Neural cell (in vitro differentiated cells): ENCODE results near the gene C11orf54. TPM values are rescaled to one million over a fixed set of nuclear protein-coding genes. Genes with fewer than 3 reads are reported as not detected.

ENCODE experiments used
- H2AFZ ChIP-seq: fragments of 200-600, 300-800 bp; sonication (generic), shearing (Covaris generic); 2 replicates; pipeline ENCODE4 v1.6.0; 2014; ENCODE audit warnings: low read depth, mild to moderate bottlenecking, antibody characterized with exemption, low read length, moderate library complexity
- H3F3A ChIP-seq: fragments of 200-600 bp; shearing (Covaris generic); 2 replicates; pipeline ENCODE4 v1.6.1; 2016; ENCODE audit warnings: mild to moderate bottlenecking, moderate library complexity, mixed read lengths, antibody characterized with exemption, low read length; ENCODE audit not compliant: insufficient read depth, poor library complexity, severe bottlenecking
- H3K27ac ChIP-seq: fragments of 200-600, 300-800 bp; sonication (generic), shearing (Covaris generic); 2 replicates; pipeline ENCODE4 v1.5.1; 2014; ENCODE audit warnings: mild to moderate bottlenecking, low read length, moderate library complexity
- H3K27me3 ChIP-seq: fragments of 300-800, 200-600 bp; sonication (generic), shearing (Covaris generic); 2 replicates; pipeline ENCODE4 v1.6.0; 2014; ENCODE audit warnings: mild to moderate bottlenecking, low read depth, low read length, moderate library complexity; ENCODE audit not compliant: insufficient read depth
- H3K36me3 ChIP-seq: fragments of 300-800, 200-600 bp; sonication (generic), shearing (Covaris generic); 2 replicates; pipeline ENCODE4 v1.5.1; 2014; ENCODE audit warnings: mild to moderate bottlenecking, antibody characterized with exemption, low read length, moderate library complexity; ENCODE audit not compliant: insufficient read depth
- H3K4me2 ChIP-seq: fragments of 300-800, 200-600 bp; sonication (generic), shearing (Covaris generic); 2 replicates; pipeline ENCODE4 v1.6.0; 2014; ENCODE audit warnings: mild to moderate bottlenecking, low read length
- H3K4me3 ChIP-seq: fragments of 300-800, 200-600 bp; sonication (generic), shearing (Covaris generic); 2 replicates; pipeline ENCODE4 v1.5.1; 2014; ENCODE audit warnings: mild to moderate bottlenecking, low read length, moderate library complexity
- H3K79me2 ChIP-seq: fragments of 200-600 bp; shearing (Covaris generic); replicated peaks from 2 replicates; pipeline ENCODE4 v1.6.0; 2014; ENCODE audit warnings: mild to moderate bottlenecking, low read length, moderate library complexity; ENCODE audit not compliant: insufficient read depth
- H3K9ac ChIP-seq: fragments of 300-800, 200-600 bp; sonication (generic), shearing (Covaris generic); 2 replicates; pipeline ENCODE4 v1.6.1; 2016; ENCODE audit warnings: mild to moderate bottlenecking, low read length, mixed read lengths
- H3K9me2 ChIP-seq: fragments of 200-600 bp; shearing (Covaris generic); 2 replicates; pipeline ENCODE4 v1.6.1; 2016; ENCODE audit warnings: mild to moderate bottlenecking, low read length, mixed read lengths; ENCODE audit not compliant: insufficient read depth
- H3K9me3 ChIP-seq: fragments of 200-600, 300-800 bp; sonication (generic), shearing (Covaris generic); 2 replicates; pipeline ENCODE4 v1.6.1; 2016; ENCODE audit warnings: mild to moderate bottlenecking, mixed run types, low read length, moderate library complexity, mixed read lengths
- H4K20me1 ChIP-seq: fragments of 200-600 bp; shearing (Covaris generic); 2 replicates; pipeline ENCODE4 v1.6.1; 2016; ENCODE audit warnings: mild to moderate bottlenecking, mixed run types; ENCODE audit not compliant: insufficient read depth
- CTCF ChIP-seq: fragments of 450-650 bp; IDR thresholded peaks from 2 replicates; pipeline ENCODE4 v1.5.1; 2014; ENCODE audit warnings: antibody characterized with exemption, mild to moderate bottlenecking, moderate library complexity; ENCODE audit not compliant: poor library complexity, severe bottlenecking
- EP300 ChIP-seq: fragments of 450-650 bp; conservative IDR thresholded peaks from 2 replicates; pipeline ENCODE4 v1.6.1; 2014; ENCODE audit warnings: antibody characterized with exemption, mild to moderate bottlenecking, moderate library complexity; ENCODE audit not compliant: poor library complexity, severe bottlenecking
- EZH2 ChIP-seq: fragments of 200-600, 300-800 bp; shearing (Covaris generic), sonication (generic); IDR thresholded peaks from 2 replicates; pipeline ENCODE4 v1.6.1; 2014; ENCODE audit warnings: antibody characterized with exemption, low read length, borderline replicate concordance, mild to moderate bottlenecking; ENCODE audit not compliant: insufficient read depth, poor library complexity, severe bottlenecking
- MXI1 ChIP-seq: fragments of 450-650 bp; conservative IDR thresholded peaks from 2 replicates; pipeline ENCODE4 v1.6.1; 2014; ENCODE audit warnings: antibody characterized with exemption, mild to moderate bottlenecking; ENCODE audit not compliant: poor library complexity, severe bottlenecking
- POLR2AphosphoS5 ChIP-seq: IDR thresholded peaks from 2 replicates; pipeline ENCODE4 v1.6.1; 2012
- RAD21 ChIP-seq: fragments of 450-650 bp; conservative IDR thresholded peaks from 2 replicates; pipeline ENCODE4 v1.6.1; 2014; ENCODE audit warnings: antibody characterized with exemption, mild to moderate bottlenecking, moderate library complexity
- SMC3 ChIP-seq: fragments of 450-650 bp; conservative IDR thresholded peaks from 2 replicates; pipeline ENCODE4 v1.6.1; 2014; ENCODE audit warnings: antibody characterized with exemption, mild to moderate bottlenecking, moderate library complexity; ENCODE audit not compliant: poor library complexity
- TAF1 ChIP-seq: IDR thresholded peaks from 2 replicates; pipeline ENCODE4 v1.6.1; 2012; ENCODE audit warnings: low read depth
- polyA plus RNA-seq: library from polyadenylated mRNA; depleted of rRNA; stranded (reverse); fragments of >200 nt; gene quantifications from 2 replicates; pipeline ENCODE4 v1.2.3, GENCODE V29; 2014
- TF ChIP-seq, protein P1 (sequence below): IDR thresholded peaks from 2 replicates; pipeline ENCODE4 v1.6.1; 2012; ENCODE audit warnings: borderline replicate concordance

C11orf54 gene
- polyA plus RNA-seq, 1 donor from 2014 or later: 35.0 TPM

DNA sequence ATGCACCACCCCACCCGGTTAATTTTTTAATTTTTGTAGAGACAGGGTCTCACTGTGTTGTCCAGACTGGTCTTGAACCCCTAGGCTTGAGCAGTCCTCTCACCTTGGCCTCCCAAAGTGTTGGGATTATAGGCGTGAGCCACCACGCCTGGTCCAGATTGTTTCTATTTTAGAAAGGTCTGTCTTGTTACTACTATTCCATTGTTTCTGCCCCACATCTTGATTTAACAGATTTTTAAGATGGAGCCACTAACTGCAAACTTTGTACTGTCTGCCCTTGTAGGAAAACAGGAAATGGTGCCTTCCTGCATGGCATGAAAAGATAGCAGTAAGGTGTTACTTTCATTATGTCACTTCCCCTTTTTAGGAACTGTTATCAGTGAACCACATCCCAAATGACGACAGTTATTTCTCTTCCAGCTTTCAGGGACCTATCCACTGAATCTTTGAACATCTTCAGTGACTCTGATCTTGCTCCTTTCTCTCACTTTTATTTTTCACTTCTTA, 23.4 kb upstream of the C11orf54 start:
- Histone ChIP-seq H3K9me3 (no peaks in the 10 kb centered on the region), H3K27me3 (no peaks in the 10 kb centered on the region), H3K79me2 (no peaks in the 10 kb centered on the region), H3F3A (no peaks in the 10 kb centered on the region), H3K9me2 (no peaks in the 10 kb centered on the region), H3K9ac (no peak overlapping the region), H2AFZ (no peak overlapping the region), H3K36me3 (no peaks in the 10 kb centered on the region), H3K4me2 (no peak overlapping the region), H4K20me1 (no peaks in the 10 kb centered on the region), H3K27ac (no peak overlapping the region), H3K4me3 (no peak overlapping the region)
- TF ChIP-seq, protein P1, sequence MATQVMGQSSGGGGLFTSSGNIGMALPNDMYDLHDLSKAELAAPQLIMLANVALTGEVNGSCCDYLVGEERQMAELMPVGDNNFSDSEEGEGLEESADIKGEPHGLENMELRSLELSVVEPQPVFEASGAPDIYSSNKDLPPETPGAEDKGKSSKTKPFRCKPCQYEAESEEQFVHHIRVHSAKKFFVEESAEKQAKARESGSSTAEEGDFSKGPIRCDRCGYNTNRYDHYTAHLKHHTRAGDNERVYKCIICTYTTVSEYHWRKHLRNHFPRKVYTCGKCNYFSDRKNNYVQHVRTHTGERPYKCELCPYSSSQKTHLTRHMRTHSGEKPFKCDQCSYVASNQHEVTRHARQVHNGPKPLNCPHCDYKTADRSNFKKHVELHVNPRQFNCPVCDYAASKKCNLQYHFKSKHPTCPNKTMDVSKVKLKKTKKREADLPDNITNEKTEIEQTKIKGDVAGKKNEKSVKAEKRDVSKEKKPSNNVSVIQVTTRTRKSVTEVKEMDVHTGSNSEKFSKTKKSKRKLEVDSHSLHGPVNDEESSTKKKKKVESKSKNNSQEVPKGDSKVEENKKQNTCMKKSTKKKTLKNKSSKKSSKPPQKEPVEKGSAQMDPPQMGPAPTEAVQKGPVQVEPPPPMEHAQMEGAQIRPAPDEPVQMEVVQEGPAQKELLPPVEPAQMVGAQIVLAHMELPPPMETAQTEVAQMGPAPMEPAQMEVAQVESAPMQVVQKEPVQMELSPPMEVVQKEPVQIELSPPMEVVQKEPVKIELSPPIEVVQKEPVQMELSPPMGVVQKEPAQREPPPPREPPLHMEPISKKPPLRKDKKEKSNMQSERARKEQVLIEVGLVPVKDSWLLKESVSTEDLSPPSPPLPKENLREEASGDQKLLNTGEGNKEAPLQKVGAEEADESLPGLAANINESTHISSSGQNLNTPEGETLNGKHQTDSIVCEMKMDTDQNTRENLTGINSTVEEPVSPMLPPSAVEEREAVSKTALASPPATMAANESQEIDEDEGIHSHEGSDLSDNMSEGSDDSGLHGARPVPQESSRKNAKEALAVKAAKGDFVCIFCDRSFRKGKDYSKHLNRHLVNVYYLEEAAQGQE: no peak
- TF ChIP-seq SMC3: no peak
- no peak for TF ChIP-seq MXI1
- TF ChIP-seq RAD21: no peak
- no peak for TF ChIP-seq EP300
- TF ChIP-seq CTCF: no peak
- TF ChIP-seq POLR2AphosphoS5: no peak
- TF ChIP-seq TAF1: no peak

DNA sequence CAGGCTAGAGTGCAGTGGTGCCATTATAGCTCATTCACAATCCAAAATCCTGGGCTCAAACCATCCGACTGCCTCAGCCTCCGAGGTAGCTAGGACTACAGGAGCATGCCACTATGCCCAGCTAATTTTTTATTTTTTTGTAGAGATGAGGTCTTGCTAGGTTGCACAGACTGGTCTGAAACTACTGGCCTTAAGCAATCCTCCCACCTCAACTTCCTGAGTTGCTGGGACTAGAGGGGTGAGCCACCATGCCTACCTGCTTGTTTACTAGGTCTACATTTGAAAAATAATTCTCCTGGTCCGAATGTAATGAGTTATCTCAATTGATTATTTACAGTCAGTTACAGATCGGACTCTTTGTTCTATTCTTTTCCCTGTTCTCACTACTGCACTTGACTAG, 22.2 kb upstream of the C11orf54 start:
- no peak overlapping the region for H3K4me2 ChIP-seq
- TF ChIP-seq SMC3: no peak
- no peak for TF ChIP-seq EP300
- no peak for TF ChIP-seq POLR2AphosphoS5
- TF ChIP-seq RAD21: no peak
- H2AFZ ChIP-seq: no peak overlapping the region
- no peaks in the 10 kb centered on the region for H3K36me3 ChIP-seq
- H3K9me3 ChIP-seq: no peaks in the 10 kb centered on the region
- no peak overlapping the region for H3K9ac ChIP-seq
- H3K27ac ChIP-seq: no peak overlapping the region
- no peaks in the 10 kb centered on the region for H3K79me2 ChIP-seq
- H3K27me3 ChIP-seq: no peaks in the 10 kb centered on the region
- no peaks in the 10 kb centered on the region for H3K9me2 ChIP-seq
- H3K4me3 ChIP-seq: no peak overlapping the region
- no peaks in the 10 kb centered on the region for H4K20me1 ChIP-seq
- no peaks in the 10 kb centered on the region for H3F3A ChIP-seq

- no peak overlapping the region for H3K27ac ChIP-seq
- TF ChIP-seq RAD21 (no peak), TAF1 (no peak), MXI1 (no peak), EP300 (no peak), CTCF (no peak), SMC3 (no peak), EZH2 (no peak), POLR2AphosphoS5 (no peak)
- TF ChIP-seq, protein P1: no peak
- no peaks in the 10 kb centered on the region for H3F3A ChIP-seq
- no peaks in the 10 kb centered on the region for H3K36me3 ChIP-seq
- no peak overlapping the region for H2AFZ ChIP-seq
- H3K4me2 ChIP-seq: no peak overlapping the region
- H3K27me3 ChIP-seq: no peaks in the 10 kb centered on the region
- no peaks in the 10 kb centered on the region for H4K20me1 ChIP-seq
- H3K9ac ChIP-seq: no peak overlapping the region
- no peak overlapping the region for H3K4me3 ChIP-seq
- H3K9me3 ChIP-seq: no peaks in the 10 kb centered on the region
- no peaks in the 10 kb centered on the region for H3K9me2 ChIP-seq
- H3K79me2 ChIP-seq: no peaks in the 10 kb centered on the region
These were observed 20.9 kb upstream of the C11orf54 start for GRCh38 chr11:93720522-93720921.
